K562 (cell line): ENCODE measurements around the gene TMPRSS6. TPM values are rescaled to one million over a fixed set of nuclear protein-coding genes. Genes with fewer than 3 reads are reported as not detected.

Experiments
- ATF7 ChIP-seq: fragments of 450-650 bp; IDR thresholded peaks from 2 replicates; pipeline ENCODE4 v1.7.1; 2014; ENCODE audit warnings: mild to moderate bottlenecking, moderate library complexity
- CEBPB ChIP-seq: fragments of 450-650 bp; IDR thresholded peaks from 2 replicates; pipeline ENCODE4 v1.6.1; 2016; ENCODE audit warnings: missing genetic modification characterization, missing compliant biosample characterization
- DEAF1 ChIP-seq: fragments of 450-650 bp; formaldehyde crosslinking; IDR thresholded peaks from 2 replicates; pipeline ENCODE4 v1.4.0; 2020; ENCODE audit warnings: mild to moderate bottlenecking, moderate library complexity
- E2F5 ChIP-seq: sonication (generic); formaldehyde crosslinking; IDR thresholded peaks from 2 replicates; pipeline ENCODE4 v1.8.0; 2022; ENCODE audit warnings: mild to moderate bottlenecking, missing genetic modification reagents
- HEY1 ChIP-seq: fragments of 250-450 bp; sonication (Bioruptor Pico); IDR thresholded peaks from 2 replicates; pipeline ENCODE4 v1.5.0; 2020; ENCODE audit warnings: mild to moderate bottlenecking, moderate library complexity, borderline replicate concordance
- HNRNPUL1 ChIP-seq: fragments of 200-400 bp; formaldehyde crosslinking; IDR thresholded peaks from 2 replicates; pipeline ENCODE4 v1.6.1; 2017; ENCODE audit warnings: low read length
- PTTG1 ChIP-seq: fragments of 450-650 bp; IDR thresholded peaks from 2 replicates; pipeline ENCODE4 v1.6.1; 2016; ENCODE audit warnings: low read depth, mild to moderate bottlenecking, missing genetic modification characterization, missing compliant biosample characterization
- PYGO2 ChIP-seq: fragments of 450-650 bp; IDR thresholded peaks from 2 replicates; pipeline ENCODE4 v1.6.1; 2016; ENCODE audit warnings: mild to moderate bottlenecking, missing genetic modification characterization, moderate library complexity, missing compliant biosample characterization
- SAFB2 ChIP-seq: fragments of 200-400 bp; formaldehyde crosslinking; IDR thresholded peaks from 2 replicates; pipeline ENCODE4 v1.6.1; 2018; ENCODE audit warnings: borderline replicate concordance, low read length, low read depth, moderate library complexity; ENCODE audit not compliant: severe bottlenecking
- ZNF133 ChIP-seq: fragments of 250-450 bp; sonication (Bioruptor Pico); IDR thresholded peaks from 2 replicates; pipeline ENCODE4 v1.4.0; 2020; ENCODE audit warnings: mild to moderate bottlenecking
- ZNF24 ChIP-seq: fragments of 450-650 bp; IDR thresholded peaks from 2 replicates; pipeline ENCODE4 v1.6.1; 2016
- polyA plus RNA-seq, 8 experiments: library from polyadenylated mRNA; depleted of rRNA in 4 of 8; stranded (reverse) in 5 of 8; unstranded in 3 of 8; fragments of >200 nt; fragmentation: Nextera tagmentation in 2 of 8; fragmentation: Illumina TruSeq in 1 of 8; extraction: Ambion mirVana in 2 of 8; extraction: Trizol in 1 of 8; gene quantifications; 2 replicates each; pipeline versions ENCODE4 v1.2.1 to v1.2.3, GENCODE V29; 2011 to 2014; ENCODE audit warnings: inconsistent platforms in 1 of 8, missing spikeins in 1 of 8
- total RNA-seq, 7 experiments: library from RNA; depleted of rRNA in 6 of 7; stranded (reverse); fragments of >200 nt in 6 of 7; fragmentation: Illumina TruSeq in 2 of 7; extraction: Trizol in 2 of 7; gene quantifications; 2 replicates each; pipeline versions ENCODE4 v1.2.1 to v1.2.3, GENCODE V29; 2011 to 2021; ENCODE audit warnings: low replicate concordance in 1 of 7

TMPRSS6 gene
- total and polyA plus RNA-seq, 9 of the 15 experiments (the other 6 are each of a cell fraction or from before 2014, with no cell fraction given): 0.03 TPM; not detected in 8

- TF ChIP-seq E2F5 (CRISPR knock-in tag): no peak
- no peak for TF ChIP-seq CEBPB (tag)
- TF ChIP-seq ATF7: peak; percentile 51; the same call in 1 of the 2 replicates
- no peak for TF ChIP-seq HEY1 (CRISPR knock-in tag)
- TF ChIP-seq ZNF24: peak; percentile 87
- TF ChIP-seq SAFB2: no peak
- no peak for TF ChIP-seq PTTG1
- TF ChIP-seq ZNF133 (CRISPR knock-in tag): no peak
- TF ChIP-seq HNRNPUL1: no peak
- TF ChIP-seq DEAF1 (CRISPR knock-in tag): no peak
- TF ChIP-seq PYGO2 (tag): no peak
- TF ChIP-seq, all 486 proteins: peak for 4
These were observed 18.4 kb downstream of the TMPRSS6 start (continued) for GRCh38 chr22:37090920-37091695.
